Measurements from ENCODE around the gene SORCS2. TPM values are rescaled to one million over a fixed set of nuclear protein-coding genes. Genes with fewer than 3 reads are reported as not detected.

SORCS2 gene
- total and polyA plus RNA-seq, 2 of the 13 experiments (the other 11 are each of a cell fraction or from before 2014, with no cell fraction given): 0.82 to 1.0 TPM

DNA sequence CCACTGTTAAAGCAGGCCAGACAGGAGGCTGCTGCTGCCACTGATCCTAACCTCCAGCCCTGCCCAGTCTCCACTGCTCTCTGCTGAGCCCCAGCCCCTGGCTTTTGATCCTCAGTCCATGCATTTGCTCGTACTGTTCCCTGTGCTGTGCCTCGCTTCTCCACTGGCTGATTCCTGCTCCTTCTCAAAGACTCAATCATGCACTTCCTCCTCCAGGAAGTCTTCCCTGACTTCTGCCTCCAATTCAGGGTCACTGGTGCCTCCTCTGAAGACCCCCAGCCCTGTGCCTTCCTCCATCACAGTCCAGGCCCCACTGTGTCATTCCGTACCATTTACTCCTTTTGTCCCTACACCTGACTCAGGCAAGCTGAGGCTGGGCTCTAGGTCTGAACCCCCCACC lies 473.0 kb downstream of the SORCS2 start:
- H2AFZ ChIP-seq (ENCODE audit: low read length): no peak overlapping the region
- peaks cover 11% of the 10 kb centered on the region for H3K4me1 ChIP-seq (ENCODE audit: insufficient read depth, low read length)
- FAIRE-seq: no peak
- intact Hi-C loops (cut with micrococcal nuclease; ENCODE audit: unreplicated experiment) (no loop called here), in situ Hi-C loops (cut with HindIII; ENCODE audit: extremely low pct_ligation_motif_present, low pct_unique_long_range_greater_than_20kb) (no loop called here)
- 91% methylated on average over 3 of the region's 3 CpGs for WGBS (ENCODE audit: low lambda C conversion rate)
- no TSS peak for BruUV-seq (replicated peaks)
- no peak overlapping the region for H3K9ac ChIP-seq (ENCODE audit: insufficient read depth, low read depth, low read length)
- no peak for DNase-seq (ENCODE audit: low spot score)
- no peak for ATAC-seq
- no peaks in the 10 kb centered on the region for H3K36me3 ChIP-seq (replicated peaks in 1 of 2; ENCODE audit: control insufficient read depth in 1 of 2, insufficient read depth in 2 of 2, low read length in 2 of 2)
- POLR2A ChIA-PET: no interaction called here
- no peak overlapping the region for H3K27ac ChIP-seq (ENCODE audit: extremely low read length, insufficient read depth, low read length)
- H3K79me2 ChIP-seq (ENCODE audit: insufficient read depth, low read length): no peaks in the 10 kb centered on the region
- CTCF ChIA-PET (ENCODE audit: low intra/inter-chr PET ratio, low total read pairs): no interaction called here
- no peaks in the 10 kb centered on the region for H4K20me1 ChIP-seq (ENCODE audit: insufficient read depth, low read length)
- H3K4me3 ChIP-seq (replicated peaks in 1 of 3; ENCODE audit: insufficient read depth in 1 of 3, low read depth in 2 of 3, low read length in 3 of 3): no peak overlapping the region
- no peaks in the 10 kb centered on the region for H3K27me3 ChIP-seq (ENCODE audit: control insufficient read depth in 1 of 2, insufficient read depth in 2 of 2, low read length in 2 of 2)
- H3K9me3 ChIP-seq (ENCODE audit: low read length): no peaks in the 10 kb centered on the region
- H3K4me2 ChIP-seq (ENCODE audit: low read depth, low read length): no peak overlapping the region
- TF ChIP-seq, protein P1, sequence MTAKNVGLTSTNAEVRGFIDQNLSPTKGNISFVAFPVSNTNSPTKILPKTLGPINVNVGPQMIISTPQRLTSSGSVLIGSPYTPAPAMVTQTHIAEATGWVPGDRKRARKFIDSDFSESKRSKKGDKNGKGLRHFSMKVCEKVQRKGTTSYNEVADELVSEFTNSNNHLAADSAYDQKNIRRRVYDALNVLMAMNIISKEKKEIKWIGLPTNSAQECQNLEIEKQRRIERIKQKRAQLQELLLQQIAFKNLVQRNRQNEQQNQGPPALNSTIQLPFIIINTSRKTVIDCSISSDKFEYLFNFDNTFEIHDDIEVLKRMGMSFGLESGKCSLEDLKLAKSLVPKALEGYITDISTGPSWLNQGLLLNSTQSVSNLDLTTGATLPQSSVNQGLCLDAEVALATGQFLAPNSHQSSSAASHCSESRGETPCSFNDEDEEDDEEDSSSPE (CRISPR knock-in tag; IDR thresholded peaks at IDR 0.05): no peak
- TF ChIP-seq ZSCAN12 (CRISPR knock-in tag; IDR thresholded peaks at IDR 0.05): no peak
- TF ChIP-seq LCORL (IDR thresholded peaks at IDR 0.05): no peak
- no peak for TF ChIP-seq LCORL (CRISPR knock-in tag; IDR thresholded peaks at IDR 0.05)
- no peak for TF ChIP-seq CHD2 (IDR thresholded peaks at IDR 0.05; ENCODE audit: low read depth, low read length)
- TF ChIP-seq SMAD1 (CRISPR knock-in tag; IDR thresholded peaks at IDR 0.05; ENCODE audit: borderline replicate concordance, low read depth): no peak
- TF ChIP-seq NRL (CRISPR knock-in tag; IDR thresholded peaks at IDR 0.05; ENCODE audit: borderline replicate concordance): no peak
- TF ChIP-seq BRD4 (CRISPR knock-in tag; IDR thresholded peaks at IDR 0.05): no peak
- TF ChIP-seq, protein P2, sequence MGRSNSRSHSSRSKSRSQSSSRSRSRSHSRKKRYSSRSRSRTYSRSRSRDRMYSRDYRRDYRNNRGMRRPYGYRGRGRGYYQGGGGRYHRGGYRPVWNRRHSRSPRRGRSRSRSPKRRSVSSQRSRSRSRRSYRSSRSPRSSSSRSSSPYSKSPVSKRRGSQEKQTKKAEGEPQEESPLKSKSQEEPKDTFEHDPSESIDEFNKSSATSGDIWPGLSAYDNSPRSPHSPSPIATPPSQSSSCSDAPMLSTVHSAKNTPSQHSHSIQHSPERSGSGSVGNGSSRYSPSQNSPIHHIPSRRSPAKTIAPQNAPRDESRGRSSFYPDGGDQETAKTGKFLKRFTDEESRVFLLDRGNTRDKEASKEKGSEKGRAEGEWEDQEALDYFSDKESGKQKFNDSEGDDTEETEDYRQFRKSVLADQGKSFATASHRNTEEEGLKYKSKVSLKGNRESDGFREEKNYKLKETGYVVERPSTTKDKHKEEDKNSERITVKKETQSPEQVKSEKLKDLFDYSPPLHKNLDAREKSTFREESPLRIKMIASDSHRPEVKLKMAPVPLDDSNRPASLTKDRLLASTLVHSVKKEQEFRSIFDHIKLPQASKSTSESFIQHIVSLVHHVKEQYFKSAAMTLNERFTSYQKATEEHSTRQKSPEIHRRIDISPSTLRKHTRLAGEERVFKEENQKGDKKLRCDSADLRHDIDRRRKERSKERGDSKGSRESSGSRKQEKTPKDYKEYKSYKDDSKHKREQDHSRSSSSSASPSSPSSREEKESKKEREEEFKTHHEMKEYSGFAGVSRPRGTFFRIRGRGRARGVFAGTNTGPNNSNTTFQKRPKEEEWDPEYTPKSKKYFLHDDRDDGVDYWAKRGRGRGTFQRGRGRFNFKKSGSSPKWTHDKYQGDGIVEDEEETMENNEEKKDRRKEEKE (IDR thresholded peaks at IDR 0.05): no peak
- TF ChIP-seq E2F2 (CRISPR knock-in tag; IDR thresholded peaks at IDR 0.05; ENCODE audit: borderline replicate concordance): no peak
- TF ChIP-seq ZSCAN30 (CRISPR knock-in tag; IDR thresholded peaks at IDR 0.05): no peak
- TF ChIP-seq KLF12 (CRISPR knock-in tag; IDR thresholded peaks at IDR 0.05; ENCODE audit: borderline replicate concordance): no peak
- no peak for TF ChIP-seq ZSCAN31 (CRISPR knock-in tag; IDR thresholded peaks at IDR 0.05; ENCODE audit: low read depth)
- TF ChIP-seq FOXJ3 (CRISPR knock-in tag; IDR thresholded peaks at IDR 0.05; ENCODE audit: borderline replicate concordance): no peak
- TF ChIP-seq ZNF788 (CRISPR knock-in tag; IDR thresholded peaks at IDR 0.05; ENCODE audit: borderline replicate concordance): no peak
- no peak for TF ChIP-seq RNF219 (CRISPR knock-in tag; IDR thresholded peaks at IDR 0.05)
- no peak for TF ChIP-seq GATA4 (IDR thresholded peaks at IDR 0.05; ENCODE audit: borderline replicate concordance, low read depth)
- no peak for TF ChIP-seq GLMP (CRISPR knock-in tag; IDR thresholded peaks at IDR 0.05; ENCODE audit: borderline replicate concordance)
